GM21825 (cell line): ENCODE measurements around the gene IL31RA.
"Not testable (repeated sequence)": the region's sequence is repeated elsewhere in the genome, so short reads cannot be mapped to it uniquely, and the experiment has no call there.

Experiments used
- ATAC-seq: cut with Tn5 transposase; IDR thresholded peaks from one replicate; pipeline ENCODE4 v1.9.1; 2021; ENCODE audit warnings: mild to moderate bottlenecking, moderate library complexity; ENCODE audit not compliant: unreplicated experiment

The IL31RA gene

GRCh38 chr5:55923865-55924500 lies 72.8 kb downstream of the IL31RA start:
- no peak for ATAC-seq

- ATAC-seq = no peak
Measured at GRCh38 chr5:55924744-55925143, 73.6 kb downstream of the IL31RA start.

- no peak for ATAC-seq
Measured at GRCh38 chr5:55925181-55925580, 74.0 kb downstream of the IL31RA start.

- no peak for ATAC-seq
Measured at GRCh38 chr5:55925712-55926111, 74.6 kb downstream of the IL31RA start.

GRCh38 chr5:55926476-55926875 lies 75.3 kb downstream of the IL31RA start:
- no peak for ATAC-seq

- ATAC-seq = no peak
Measured at GRCh38 chr5:55927861-55928655, 76.9 kb downstream of the IL31RA start.

GRCh38 chr5:55929020-55929799 lies 78.1 kb downstream of the IL31RA start:
- no peak for ATAC-seq

- no peak for ATAC-seq
Measured at GRCh38 chr5:55932700-55933099, 81.5 kb downstream of the IL31RA start.

- no peak for ATAC-seq
Measured at GRCh38 chr5:55933377-55934114, 82.4 kb downstream of the IL31RA start.

GRCh38 chr5:55934115-55934613 lies 83.0 kb downstream of the IL31RA start:
- no peak for ATAC-seq

- ATAC-seq = no peak
Measured at GRCh38 chr5:55934720-55935119, 83.6 kb downstream of the IL31RA start.

- ATAC-seq = no peak
Measured at GRCh38 chr5:55935371-55935770, 84.2 kb downstream of the IL31RA start.

GRCh38 chr5:55936100-55936693 lies 85.0 kb downstream of the IL31RA start:
- no peak for ATAC-seq

- not testable (repeated sequence) for ATAC-seq
Measured at GRCh38 chr5:55937598-55937997, 86.4 kb downstream of the IL31RA start.

- ATAC-seq = not testable (repeated sequence)
Measured at GRCh38 chr5:55941154-55941553, 90.0 kb downstream of the IL31RA start.

GRCh38 chr5:55959208-55959607 lies 108.1 kb downstream of the IL31RA start:
- no peak for ATAC-seq

- no peak for ATAC-seq
Measured at GRCh38 chr5:55960779-55961178, 109.6 kb downstream of the IL31RA start.

GRCh38 chr5:55965525-55965924 lies 114.4 kb downstream of the IL31RA start:
- ATAC-seq = no peak

- ATAC-seq = no peak
Measured at GRCh38 chr5:55966284-55966683, 115.1 kb downstream of the IL31RA start.

- no peak for ATAC-seq
Measured at GRCh38 chr5:55969956-55970355, 118.8 kb downstream of the IL31RA start.
